GM12891 (cell line): Measurements from ENCODE around the gene LMX1A.

Source experiments
- POLR2A ChIP-seq: IDR thresholded peaks from 2 replicates; pipeline ENCODE4 v1.6.1; 2011; ENCODE audit warnings: low read depth, low read length, control low read depth
- POLR2AphosphoS5 ChIP-seq: IDR thresholded peaks from 2 replicates; pipeline ENCODE4 v1.6.1; 2011; ENCODE audit warnings: low read depth, low read length, control low read depth
- TAF1 ChIP-seq: IDR thresholded peaks from 2 replicates; pipeline ENCODE4 v1.6.1; 2011; ENCODE audit warnings: low read depth, low read length, control low read depth

DNA sequence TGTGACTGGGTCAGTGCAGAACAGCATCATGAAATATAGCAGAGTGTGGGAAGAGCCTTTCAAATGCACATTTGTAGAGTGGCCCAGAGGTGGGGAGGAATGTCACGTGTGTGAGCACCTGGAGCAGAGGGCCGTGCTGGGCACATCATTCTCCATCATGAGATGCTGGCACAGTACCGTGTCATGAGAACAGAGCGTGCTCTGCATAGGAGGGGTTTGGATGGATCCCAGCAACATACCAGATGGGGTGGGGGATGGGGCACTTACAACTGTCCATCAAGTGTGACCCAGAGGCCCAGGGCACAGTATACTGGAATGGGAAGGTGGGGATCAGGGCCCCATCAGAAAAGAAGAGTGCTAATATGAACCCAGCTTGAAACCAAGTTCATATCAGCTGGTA is 182.0 kb downstream of the LMX1A start:
- TF ChIP-seq POLR2AphosphoS5: no peak
- no peak for TF ChIP-seq TAF1
- no peak for TF ChIP-seq POLR2A
